Fibroblast of the aortic adventitia (primary cell): Measurements from ENCODE around the gene ACBD4. TPM values are rescaled to one million over a fixed set of nuclear protein-coding genes. Genes with fewer than 3 reads are reported as not detected.

Source experiments
- DNase-seq: peaks from one replicate; pipeline ENCODE4 v3.0.0-alpha.2; 2010; ENCODE audit warnings: low read depth
- H3K4me3 ChIP-seq: 2 replicates; pipeline ENCODE4 v1.5.1; 2011; ENCODE audit warnings: low read depth, mild to moderate bottlenecking, control low read depth, low read length, moderate library complexity
- small RNA-seq: library from RNA; depleted of rRNA; stranded (forward); fragments of <200 nt; gene quantifications from one replicate; pipeline ENCODE3, GENCODE V24; 2012
- total RNA-seq: library from RNA; depleted of rRNA; stranded (reverse); fragments of >200 nt; gene quantifications from 2 replicates; pipeline ENCODE4 v1.2.3, GENCODE V29; 2012; ENCODE audit warnings: low replicate concordance
- TF ChIP-seq, protein P1 (sequence below): IDR thresholded peaks from 2 replicates; pipeline ENCODE4 v1.5.1; 2011; ENCODE audit warnings: mild to moderate bottlenecking, low read length, control low read depth, inconsistent platforms; ENCODE audit not compliant: insufficient read depth

Gene ACBD4
- total RNA-seq, 1 donor, result 7.4 TPM

DNA sequence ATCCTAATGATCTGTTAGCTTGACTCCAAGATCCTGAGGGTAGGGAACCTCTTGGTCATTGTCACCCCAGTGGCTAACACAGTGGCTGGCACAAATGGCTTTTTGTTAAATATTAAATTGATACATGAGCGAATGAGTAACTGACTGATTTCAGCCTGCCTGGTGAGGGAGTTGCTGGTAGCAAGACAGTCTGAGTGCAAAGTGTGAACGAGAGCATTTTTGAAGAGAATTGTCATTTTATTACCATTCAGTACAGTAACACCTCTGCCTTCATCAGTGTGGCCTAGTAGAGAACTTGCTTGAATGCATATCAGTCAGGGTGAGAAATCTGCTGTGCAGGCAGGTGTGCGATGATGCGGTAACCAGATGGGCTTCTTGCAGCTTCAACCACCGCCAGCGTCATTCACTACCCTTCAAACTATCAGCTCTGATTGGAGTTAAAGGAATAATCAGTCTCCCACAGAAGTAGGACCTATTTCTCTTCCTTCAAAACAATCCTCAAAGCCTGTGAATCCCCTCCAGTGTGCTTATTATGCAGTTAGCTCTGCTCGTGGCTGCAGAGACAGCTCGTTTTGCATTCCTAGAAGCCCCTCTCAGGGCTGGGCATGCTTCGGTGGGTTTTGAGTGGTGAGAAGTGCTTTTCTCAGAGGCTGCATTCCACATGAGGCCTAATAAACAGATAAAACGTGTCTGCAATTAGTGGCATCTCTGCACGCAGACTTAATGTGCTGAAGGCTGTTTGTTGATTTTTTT, 55.2 kb downstream of the ACBD4 start:
- TF ChIP-seq, protein P1, sequence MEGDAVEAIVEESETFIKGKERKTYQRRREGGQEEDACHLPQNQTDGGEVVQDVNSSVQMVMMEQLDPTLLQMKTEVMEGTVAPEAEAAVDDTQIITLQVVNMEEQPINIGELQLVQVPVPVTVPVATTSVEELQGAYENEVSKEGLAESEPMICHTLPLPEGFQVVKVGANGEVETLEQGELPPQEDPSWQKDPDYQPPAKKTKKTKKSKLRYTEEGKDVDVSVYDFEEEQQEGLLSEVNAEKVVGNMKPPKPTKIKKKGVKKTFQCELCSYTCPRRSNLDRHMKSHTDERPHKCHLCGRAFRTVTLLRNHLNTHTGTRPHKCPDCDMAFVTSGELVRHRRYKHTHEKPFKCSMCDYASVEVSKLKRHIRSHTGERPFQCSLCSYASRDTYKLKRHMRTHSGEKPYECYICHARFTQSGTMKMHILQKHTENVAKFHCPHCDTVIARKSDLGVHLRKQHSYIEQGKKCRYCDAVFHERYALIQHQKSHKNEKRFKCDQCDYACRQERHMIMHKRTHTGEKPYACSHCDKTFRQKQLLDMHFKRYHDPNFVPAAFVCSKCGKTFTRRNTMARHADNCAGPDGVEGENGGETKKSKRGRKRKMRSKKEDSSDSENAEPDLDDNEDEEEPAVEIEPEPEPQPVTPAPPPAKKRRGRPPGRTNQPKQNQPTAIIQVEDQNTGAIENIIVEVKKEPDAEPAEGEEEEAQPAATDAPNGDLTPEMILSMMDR, result no peak

More for the DNA sequence above, 55.2 kb downstream of the ACBD4 start:
- no peak overlapping the region for H3K4me3 ChIP-seq
- DNase-seq, result no peak

Small RNA genes lying within 50 kb of the gene (small RNA-seq; reads per million reads assigned to genes)
- gene MIR6784, result not detected

Other genes with a start within 250 kb of the ACBD4 start
- 79.9 and 81.2 TPM in 2 replicates for gene EFTUD2, start 236.2 kb upstream of the ACBD4 start, total RNA-seq
- gene GFAP, start 220.2 kb upstream of the ACBD4 start, total RNA-seq, result not detected in 2 replicates
- 0.08 and 10.8 TPM in 2 replicates for gene KIF18B, start 187.9 kb upstream of the ACBD4 start, total RNA-seq
- gene C1QL1, start 167.4 kb upstream of the ACBD4 start, total RNA-seq, result 0.09 TPM in 1 of 2 replicates, not detected in the other
- 22.2 and 31.3 TPM in 2 replicates for gene DCAKD, start 84.1 kb upstream of the ACBD4 start, total RNA-seq
- gene NMT1, start 74.4 kb upstream of the ACBD4 start, total RNA-seq, result 77.6 and 296 TPM in 2 replicates
- 56.0 and 86.3 TPM in 2 replicates for gene PLCD3, start 3.2 kb upstream of the ACBD4 start, total RNA-seq
- 9.2 and 10.0 TPM in 2 replicates for gene HEXIM1, start 12.8 kb downstream of the ACBD4 start, total RNA-seq
- 6.1 and 37.7 TPM in 2 replicates for gene HEXIM2, start 26.2 kb downstream of the ACBD4 start, total RNA-seq
- gene FMNL1, start 86.2 kb downstream of the ACBD4 start, total RNA-seq, result 0.81 and 0.90 TPM in 2 replicates
- gene SPATA32, start 126.4 kb downstream of the ACBD4 start, total RNA-seq, result not detected in 2 replicates
- 1.6 and 3.3 TPM in 2 replicates for gene MAP3K14, start 181.3 kb downstream of the ACBD4 start, total RNA-seq